Pancreas (tissue), 10 donors: ENCODE measurements around the gene PHTF2. TPM values are rescaled to one million over a fixed set of nuclear protein-coding genes. Genes with fewer than 3 reads are reported as not detected.

Experiments
- ATAC-seq, 4 donors: fragments of 200-7000 bp; cut with Tn5 transposase; one replicate each; pipeline versions ENCODE4 v1.8.0 to v1.9.1; 2020; ENCODE audit warnings: mild to moderate bottlenecking in 4 of 4, moderate library complexity in 4 of 4
- DNase-seq, 6 donors: peaks; one replicate each; pipeline ENCODE4 v3.0.0-alpha.2; 2020
- FAIRE-seq: peaks from 2 replicates; lab custom pipeline; 2012; peaks lifted over from hg19 to GRCh38; lab: Jason Lieb, UNC
- H3K27ac ChIP-seq, 4 donors: fragments of 200-600 bp; sonication (generic); 1 replicate in 3 of 4; 2 replicates in 1 of 4; pipeline versions ENCODE4 v1.5.0 to v1.8.0; 2020
- H3K27me3 ChIP-seq, 4 donors: fragments of 200-600 bp; one replicate each; pipeline ENCODE4 v1.8.0; 2021
- H3K36me3 ChIP-seq, 3 donors: fragments of 200-600 bp; sonication (generic) in 1 of 3; one replicate each; pipeline versions ENCODE4 v1.5.0 to v1.8.0; 2020 to 2021
- H3K4me1 ChIP-seq, 3 donors: fragments of 200-600 bp; one replicate each; pipeline ENCODE4 v1.8.0; 2021
- H3K4me3 ChIP-seq, 4 donors: fragments of 200-600 bp; sonication (generic) in 2 of 4; one replicate each; pipeline versions ENCODE4 v1.5.0 to v1.8.0; 2020 to 2021
- H3K9me3 ChIP-seq, 4 donors: fragments of 200-600 bp; one replicate each; pipeline ENCODE4 v1.8.0; 2021
- CTCF ChIP-seq, 4 donors: fragments of 200-600 bp; sonication (generic) in 3 of 4; IDR thresholded peaks; one replicate each; pipeline versions ENCODE4 v1.5.0 to v1.8.0; 2021; ENCODE audit warnings: antibody characterized with exemption in 4 of 4
- WGBS, 2 donors: extraction: QIAGEN DNeasy Blood & Tissue Kit; methylation state at CpG; one replicate each; pipeline ENCODE4 v1.1.7; 2013; 5-methylcytosine and 5-hydroxymethylcytosine counted together
- intact Hi-C, 3 donors: fragments of 100-400 bp; cut with DNase I; formaldehyde crosslinking; loops; one replicate each; pipeline versions ENCODE4 v1.11.1 to v1.14.2; 2022
- polyA plus RNA-seq, 2 donors: library from polyadenylated mRNA; stranded (reverse); fragments of 200-250 nt; gene quantifications; one replicate each; pipeline ENCODE4 v1.2.3, GENCODE V29; 2013
- total RNA-seq, 6 donors: library from RNA; stranded (reverse); fragmentation: NEBNext Ultra II Directional in 4 of 6; extraction: Animal tissue kit (Norgen Biotek cat#: 25700) in 4 of 6; gene quantifications; one replicate each; pipeline versions ENCODE4 v1.2.1 to v1.2.4, GENCODE V29; 2021 to 2023
- donor health status: healthy with polysubstance abuse.
- donor health status: DM: no; HTN: no; CAD: no; lungs with moderate emphysema.
- donor health status: DM: no; HTN: no; CAD: no.
- donor health status: control.
- donor health status: control.
- donor health status: Bipolar disorder and iron deficiency.
- donor health status: DM: yes; HTN: yes; CAD: no.
- donor health status: DM: no; HTN: no; CAD: no.
- donor health status: DM: no; HTN: no; CAD: no.
- donor health status: DM: yes; HTN: yes; CAD: no.

The PHTF2 gene
- total and polyA plus RNA-seq, 8 donors = 3.3 to 8.8 (median 5.1) TPM

GRCh38 chr7:77888998-77889397 is 90.4 kb downstream of the PHTF2 start:
- intact Hi-C loops = no loop called here
- 97 to 100% methylated on average over 1 of the region's 1 CpG for WGBS, 2 donors
- H3K9me3 ChIP-seq = no peaks in the 10 kb centered on the region
- H3K4me3 ChIP-seq = no peak overlapping the region
- H3K27me3 ChIP-seq = no peaks in the 10 kb centered on the region
- ATAC-seq (no peak), DNase-seq (no peak), FAIRE-seq (no peak)
- TF ChIP-seq CTCF (IDR thresholded peaks at IDR 0.05) = no peak
- no peaks in the 10 kb centered on the region for H3K4me1 ChIP-seq
- no peaks in the 10 kb centered on the region for H3K36me3 ChIP-seq
- H3K27ac ChIP-seq = no peak overlapping the region

- H3K4me3 ChIP-seq = no peak overlapping the region
- no peak for TF ChIP-seq CTCF (IDR thresholded peaks at IDR 0.05)
- H3K27ac ChIP-seq = no peak overlapping the region
- no peaks in the 10 kb centered on the region for H3K4me1 ChIP-seq
- H3K36me3 ChIP-seq = no peaks in the 10 kb centered on the region
- 85 to 86% methylated on average over 3 of the region's 3 CpGs for WGBS, 2 donors
- H3K9me3 ChIP-seq = no peaks in the 10 kb centered on the region
- intact Hi-C loops = no loop called here
- DNase-seq (no peak), ATAC-seq (peak in 2 of 4 donors; percentile 38 to 71), FAIRE-seq (no peak)
- H3K27me3 ChIP-seq = no peaks in the 10 kb centered on the region
These were observed 95.2 kb downstream of the PHTF2 start for GRCh38 chr7:77893813-77894212.

DNA sequence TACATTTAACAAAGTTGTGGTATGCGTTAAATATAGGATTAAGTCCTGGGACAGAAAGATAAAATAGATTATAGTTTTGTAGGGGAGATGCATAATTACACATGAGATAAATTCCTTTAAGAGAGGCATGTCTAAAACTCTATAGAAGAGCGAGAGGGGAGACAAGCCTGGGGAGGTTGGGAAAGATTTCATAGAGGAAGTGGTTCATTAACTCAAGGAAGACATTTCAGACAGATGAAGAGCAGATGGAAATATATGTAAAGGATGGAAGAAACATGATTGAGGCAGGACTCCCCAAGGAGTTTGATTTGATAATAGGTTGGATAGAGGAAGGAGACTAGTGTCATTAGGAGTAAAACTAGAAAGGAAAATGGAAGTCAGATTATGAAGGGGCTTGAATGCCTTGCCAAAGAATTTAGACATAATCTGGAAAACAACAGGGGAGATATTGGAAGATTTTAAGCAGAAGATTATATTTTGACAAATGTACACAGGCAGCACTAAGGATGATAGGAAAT is 96.1 kb downstream of the PHTF2 start:
- Histone ChIP-seq H3K9me3 (no peaks in the 10 kb centered on the region), H3K27ac (no peak overlapping the region), H3K4me1 (no peaks in the 10 kb centered on the region), H3K36me3 (no peaks in the 10 kb centered on the region), H3K27me3 (no peaks in the 10 kb centered on the region), H3K4me3 (no peak overlapping the region)
- FAIRE-seq (no peak), DNase-seq (no peak), ATAC-seq (no peak)
- WGBS, 2 donors = 88 to 90% methylated on average over 2 of the region's 2 CpGs
- TF ChIP-seq CTCF (IDR thresholded peaks at IDR 0.05) = no peak
- intact Hi-C loops = no loop called here

DNA sequence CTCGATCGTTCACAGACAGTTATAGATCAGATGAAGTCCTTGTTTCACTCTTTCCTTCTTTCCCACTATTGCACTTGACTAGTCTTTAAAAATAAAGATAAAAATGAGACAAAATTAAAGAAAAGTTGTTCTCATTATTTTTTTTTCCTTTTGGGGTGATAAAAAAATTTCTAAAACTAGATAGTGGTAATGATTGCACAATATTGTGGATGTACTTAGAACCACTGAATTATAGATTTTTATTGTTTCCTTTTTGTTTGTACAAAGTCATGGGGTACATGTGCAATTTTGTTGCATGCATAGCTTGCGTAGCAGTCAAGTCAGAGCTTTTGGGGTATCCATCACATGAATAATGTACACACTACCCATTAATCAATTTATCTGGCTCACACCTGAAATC is 97.3 kb downstream of the PHTF2 start:
- no peak overlapping the region for H3K27ac ChIP-seq
- H3K4me1 ChIP-seq = no peaks in the 10 kb centered on the region
- FAIRE-seq = no peak
- H3K36me3 ChIP-seq = no peaks in the 10 kb centered on the region
- no peaks in the 10 kb centered on the region for H3K9me3 ChIP-seq
- TF ChIP-seq CTCF (IDR thresholded peaks at IDR 0.05) = no peak
- no peaks in the 10 kb centered on the region for H3K27me3 ChIP-seq
- 97% methylated on average over 3 of the region's 3 CpGs for WGBS, 2 donors
- DNase-seq = no peak
- no peak overlapping the region for H3K4me3 ChIP-seq
- ATAC-seq = no peak
- intact Hi-C loops = no loop called here

DNA sequence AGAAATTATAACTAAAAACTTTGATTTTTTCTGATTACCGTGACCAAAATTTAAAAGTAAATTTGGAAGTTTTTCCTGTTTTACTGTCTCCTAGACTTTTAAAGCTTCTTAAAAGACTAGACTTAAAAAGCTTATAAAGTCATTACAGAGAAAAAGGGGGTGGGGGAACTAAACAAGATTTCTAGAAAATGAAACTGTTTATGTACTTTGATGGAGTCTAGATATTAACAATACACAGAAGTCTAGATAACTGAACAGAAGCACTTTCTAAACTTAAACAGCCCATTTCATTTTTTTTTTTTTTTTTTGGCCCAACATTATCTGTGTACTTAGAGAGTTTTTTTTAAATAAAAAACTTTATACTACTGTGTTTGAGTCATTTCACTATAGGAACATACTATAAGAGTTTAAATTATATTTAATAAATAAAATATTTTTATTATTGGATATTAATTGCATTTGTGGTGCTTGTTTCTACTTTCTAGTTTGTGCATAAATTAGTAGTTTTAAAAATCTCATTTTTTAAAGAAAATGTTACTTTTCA is 98.5 kb downstream of the PHTF2 start:
- TF ChIP-seq CTCF (IDR thresholded peaks at IDR 0.05) = no peak
- no peak for DNase-seq
- H3K4me1 ChIP-seq = no peaks in the 10 kb centered on the region
- WGBS, 2 donors = 93 to 96% methylated on average over 1 of the region's 1 CpG
- no peak for ATAC-seq
- peak; percentile 80 for FAIRE-seq
- intact Hi-C loops = no loop called here
- no peak overlapping the region for H3K4me3 ChIP-seq
- H3K27me3 ChIP-seq = no peaks in the 10 kb centered on the region
- H3K36me3 ChIP-seq = no peaks in the 10 kb centered on the region
- no peak overlapping the region for H3K27ac ChIP-seq
- H3K9me3 ChIP-seq = no peaks in the 10 kb centered on the region
